ENCODE measurements around the gene REPS2.

Gene REPS2

GRCh38 chrX:17040711-17041110, 94.3 kb downstream of the REPS2 start:
- DNase-seq (ENCODE audit: low read depth): no peak
- no peak for TF ChIP-seq CTCF (IDR thresholded peaks at IDR 0.05; ENCODE audit: low read depth, low read length, missing control alignments)
- H3K4me3 ChIP-seq (ENCODE audit: low read depth, low read length): no peak overlapping the region
- in situ Hi-C loops (cut with HindIII; ENCODE audit: low sequenced_read_pairs): no loop called here

DNA sequence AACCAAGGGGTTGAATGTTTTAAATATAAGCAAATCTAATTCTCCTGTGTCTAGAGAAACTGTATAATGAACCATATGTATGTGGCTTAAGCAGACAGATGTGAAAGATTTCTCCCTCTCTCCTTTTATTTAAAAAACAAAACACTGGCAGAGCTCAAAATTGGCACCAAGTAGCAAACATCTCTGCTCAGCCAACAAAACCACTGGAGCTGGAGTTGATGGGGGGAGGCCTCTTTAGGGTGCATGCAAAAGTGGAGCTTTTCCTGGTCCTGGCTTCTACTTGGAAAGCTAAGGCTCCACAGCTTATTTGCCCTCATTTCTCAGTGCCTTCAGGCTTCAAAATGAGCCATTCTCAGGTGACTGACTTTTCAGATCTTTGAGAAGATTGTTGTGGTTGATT, 95.6 kb downstream of the REPS2 start:
- DNase-seq (ENCODE audit: low read depth): no peak
- in situ Hi-C loops (cut with HindIII; ENCODE audit: low sequenced_read_pairs): no loop called here
- TF ChIP-seq CTCF (IDR thresholded peaks at IDR 0.05; ENCODE audit: low read depth, low read length, missing control alignments): no peak
- no peak overlapping the region for H3K4me3 ChIP-seq (ENCODE audit: low read depth, low read length)

GRCh38 chrX:17046478-17047097, 100.1 kb downstream of the REPS2 start:
- DNase-seq (ENCODE audit: low read depth): peak; percentile 65
- in situ Hi-C loops (cut with HindIII; ENCODE audit: low sequenced_read_pairs): no loop called here
- peak; percentile 75 for TF ChIP-seq CTCF (IDR thresholded peaks at IDR 0.05; ENCODE audit: low read depth, low read length, missing control alignments)
- H3K4me3 ChIP-seq (ENCODE audit: low read depth, low read length): no peak overlapping the region

DNA sequence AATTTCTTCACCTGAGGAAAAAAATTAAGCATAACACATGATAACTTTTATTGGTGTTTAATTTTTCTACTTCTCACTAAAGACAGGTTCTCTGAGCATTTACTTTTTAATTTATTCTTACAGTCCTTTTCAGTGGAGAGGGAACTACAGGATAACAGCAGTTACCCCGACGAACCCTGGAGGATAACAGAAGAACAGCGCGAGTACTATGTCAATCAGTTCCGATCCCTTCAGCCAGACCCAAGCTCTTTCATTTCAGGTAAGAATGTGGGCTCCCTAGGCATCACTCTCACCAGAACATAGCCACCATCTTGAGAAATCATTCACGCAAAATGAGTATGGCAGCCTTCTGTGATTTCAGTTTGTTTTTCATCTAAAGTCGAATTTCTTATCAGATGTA, 100.8 kb downstream of the REPS2 start:
- DNase-seq (ENCODE audit: low read depth): no peak
- H3K4me3 ChIP-seq (ENCODE audit: low read depth, low read length): no peak overlapping the region
- in situ Hi-C loops (cut with HindIII; ENCODE audit: low sequenced_read_pairs): no loop called here
- no peak for TF ChIP-seq CTCF (IDR thresholded peaks at IDR 0.05; ENCODE audit: low read depth, low read length, missing control alignments)

GRCh38 chrX:17052210-17052609, 105.8 kb downstream of the REPS2 start:
- H3K4me3 ChIP-seq (ENCODE audit: low read depth, low read length): no peak overlapping the region
- no peak for TF ChIP-seq CTCF (IDR thresholded peaks at IDR 0.05; ENCODE audit: low read depth, low read length, missing control alignments)
- no peak for DNase-seq (ENCODE audit: low read depth)
- in situ Hi-C loops (cut with HindIII; ENCODE audit: low sequenced_read_pairs): no loop called here

GRCh38 chrX:17052793-17053192, 106.3 kb downstream of the REPS2 start:
- in situ Hi-C loops (cut with HindIII; ENCODE audit: low sequenced_read_pairs): no loop called here
- DNase-seq (ENCODE audit: low read depth): no peak
- TF ChIP-seq CTCF (IDR thresholded peaks at IDR 0.05; ENCODE audit: low read depth, low read length, missing control alignments): no peak
- H3K4me3 ChIP-seq (ENCODE audit: low read depth, low read length): no peak overlapping the region

Measured in astrocyte of the cerebellum (primary cell).